ENCODE results near the gene PA2G4. TPM values are rescaled to one million over a fixed set of nuclear protein-coding genes. Genes with fewer than 3 reads are reported as not detected.

PA2G4 gene
- total RNA-seq, 1 donor from 2014 or later = 68.0 TPM

- ATAC-seq (ENCODE audit: poor library complexity) (no peak), DNase-seq (no peak)
- intact Hi-C loops (cut with DNase I) = loop anchor here (2.0 to 5.0 kb wide), 3 partner anchors 38 to 104 kb away; partner anchors contain the start of genes MYL6 and SMARCC2
These were observed 14.5 kb downstream of the PA2G4 start for GRCh38 chr12:56118688-56119357.

- DNase-seq (peak; percentile 65), ATAC-seq (ENCODE audit: poor library complexity) (peak; percentile 51)
- intact Hi-C loops (cut with DNase I) = loop anchor here (2.0 to 5.0 kb wide), 3 partner anchors 38 to 103 kb away; partner anchors contain the start of genes MYL6 and SMARCC2
These were observed 15.0 kb downstream of the PA2G4 start for GRCh38 chr12:56119361-56119796.

- intact Hi-C loops (cut with DNase I) = no loop called here
- peak; percentile 49 for DNase-seq
- ATAC-seq (ENCODE audit: poor library complexity) = no peak
These were observed 15.9 kb downstream of the PA2G4 start for GRCh38 chr12:56120158-56120846.

DNA sequence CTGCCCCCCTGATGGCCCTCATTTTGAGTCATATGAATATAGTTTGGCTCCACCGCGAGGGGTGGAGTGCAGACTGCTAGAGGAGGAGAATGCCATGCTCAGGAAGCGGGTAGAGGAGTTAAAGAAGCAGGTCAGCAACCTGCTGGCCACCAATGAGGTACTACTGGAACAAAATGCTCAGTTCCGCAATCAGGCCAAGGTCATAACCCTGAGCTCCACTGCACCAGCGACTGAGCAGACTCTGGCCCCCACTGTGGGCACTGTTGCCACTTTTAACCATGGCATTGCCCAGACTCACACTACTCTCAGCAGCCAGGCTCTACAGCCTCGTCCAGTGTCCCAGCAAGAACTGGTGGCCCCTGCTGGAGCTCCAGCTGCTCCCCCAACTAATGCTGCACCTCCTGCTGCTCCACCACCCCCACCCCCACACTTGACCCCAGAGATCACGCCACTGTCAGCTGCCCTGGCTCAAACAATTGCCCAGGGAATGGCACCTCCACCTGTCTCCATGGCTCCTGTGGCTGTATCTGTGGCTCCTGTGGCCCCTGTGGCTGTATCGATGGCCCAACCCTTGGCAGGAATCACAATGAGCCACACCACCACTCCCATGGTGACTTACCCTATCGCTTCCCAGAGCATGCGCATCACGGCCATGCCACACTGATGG lies 17.0 kb downstream of the PA2G4 start:
- intact Hi-C loops (cut with DNase I) = no loop called here
- no peak for ATAC-seq (ENCODE audit: poor library complexity)
- no peak for DNase-seq

GRCh38 chr12:56122637-56123036 lies 18.3 kb downstream of the PA2G4 start:
- no peak for DNase-seq
- intact Hi-C loops (cut with DNase I) = no loop called here
- no peak for ATAC-seq (ENCODE audit: poor library complexity)

GRCh38 chr12:56124133-56124532 lies 19.8 kb downstream of the PA2G4 start:
- intact Hi-C loops (cut with DNase I) = no loop called here
- no peak for ATAC-seq (ENCODE audit: poor library complexity)

DNA sequence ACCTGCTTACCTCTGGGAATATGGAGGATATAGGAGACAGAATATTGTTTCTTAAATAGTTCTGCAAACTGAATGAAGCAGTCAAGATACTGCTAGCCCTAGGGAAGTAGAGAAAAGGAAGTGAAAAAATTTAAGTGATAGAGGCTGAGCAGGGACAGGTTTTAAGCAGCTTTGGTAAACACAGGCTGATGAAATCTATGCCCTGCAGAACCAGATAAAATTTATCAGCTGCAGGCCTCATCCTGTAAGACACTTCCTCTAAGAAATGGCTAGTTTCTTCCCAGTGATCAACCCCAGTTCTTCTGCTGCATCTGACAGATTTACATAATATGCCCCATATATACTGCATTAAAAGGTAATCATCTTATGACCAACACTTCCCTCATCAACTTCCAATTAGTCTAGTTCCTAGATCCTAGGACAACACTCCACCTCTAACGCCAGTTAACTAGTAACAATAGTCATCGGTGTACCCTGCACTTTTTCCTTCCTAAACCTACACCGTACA lies 22.4 kb downstream of the PA2G4 start:
- ATAC-seq (ENCODE audit: poor library complexity) (no peak), DNase-seq (no peak)
- intact Hi-C loops (cut with DNase I) = loop anchor here (2.0 kb wide), 1 partner anchor 32 kb away; the partner anchor contains the start of gene MYL6

More at GRCh38 chr12:56124133-56124532, 19.8 kb downstream of the PA2G4 start:
- DNase-seq = no peak

DNA sequence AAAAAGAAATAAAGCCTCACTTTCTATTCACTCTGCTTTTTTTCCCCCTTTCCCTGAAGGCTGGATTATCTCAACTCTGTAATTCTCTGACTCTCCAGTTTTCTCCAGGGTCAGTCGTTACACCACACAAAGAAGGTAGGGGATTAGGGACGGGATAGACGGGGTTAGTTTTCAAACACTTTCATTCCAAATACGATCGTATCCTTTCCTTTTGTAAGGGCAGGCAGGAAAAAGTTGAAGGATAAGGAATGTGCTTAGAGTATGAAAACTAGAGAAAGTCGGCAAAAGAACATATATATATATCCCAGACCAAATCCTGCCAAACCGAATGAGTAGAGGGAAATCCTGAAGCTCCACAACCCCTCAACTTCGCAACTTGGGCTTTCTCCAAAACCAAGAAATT lies 23.1 kb downstream of the PA2G4 start:
- DNase-seq (no peak), ATAC-seq (ENCODE audit: poor library complexity) (no peak)
- intact Hi-C loops (cut with DNase I) = loop anchor here (2.0 kb wide), 1 partner anchor 31 kb away; the partner anchor contains the start of gene MYL6

DNA sequence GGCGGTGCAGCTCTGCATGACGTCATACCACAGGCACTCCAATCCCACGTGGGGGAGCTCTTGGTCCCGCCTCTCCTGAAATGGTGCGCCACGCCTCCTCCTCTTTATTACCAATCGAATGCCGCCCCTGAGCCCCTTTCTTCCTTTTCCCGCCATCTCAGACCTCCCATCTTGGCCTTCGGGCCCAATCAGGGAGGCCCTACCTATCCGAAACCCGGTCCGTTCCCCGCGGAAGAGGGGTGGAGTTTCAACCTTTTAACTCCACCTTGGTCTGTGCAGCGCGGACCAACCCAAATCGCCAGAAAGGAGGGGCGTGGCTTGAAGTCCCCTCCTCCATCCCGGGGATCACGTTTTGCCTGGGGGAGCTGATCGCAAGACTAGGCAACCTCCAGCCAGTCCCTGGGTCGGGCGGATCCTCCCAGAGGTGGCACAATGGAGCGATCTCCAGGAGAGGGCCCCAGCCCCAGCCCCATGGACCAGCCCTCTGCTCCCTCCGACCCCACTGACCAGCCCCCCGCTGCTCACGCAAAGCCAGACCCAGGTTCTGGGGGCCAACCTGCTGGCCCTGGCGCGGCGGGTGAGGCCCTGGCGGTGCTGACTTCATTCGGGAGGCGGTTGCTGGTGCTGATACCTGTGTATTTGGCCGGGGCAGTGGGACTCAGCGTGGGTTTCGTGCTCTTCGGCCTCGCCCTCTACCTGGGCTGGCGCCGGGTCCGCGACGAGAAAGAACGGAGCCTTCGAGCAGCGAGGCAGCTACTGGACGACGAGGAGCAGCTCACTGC lies 23.7 kb downstream of the PA2G4 start, which contains the start of gene ESYT1:
Gene ESYT1, plus strand, starts transcription at position 380 of the 782 bp plus-strand sequence. Its CDS starts 53 bp downstream, at position 433.
- peak; percentile 94 for ATAC-seq (ENCODE audit: poor library complexity)
- peak; percentile 98 for DNase-seq
- intact Hi-C loops (cut with DNase I) = loop anchor here (2.0 kb wide), 1 partner anchor 31 kb away; the partner anchor contains the start of gene MYL6

- DNase-seq = no peak
- intact Hi-C loops (cut with DNase I) = no loop called here
- peak; percentile 14 for ATAC-seq (ENCODE audit: poor library complexity)
These were observed 24.4 kb downstream of the PA2G4 start for GRCh38 chr12:56128670-56129205.

- intact Hi-C loops (cut with DNase I) = no loop called here
These were observed 25.0 kb downstream of the PA2G4 start for GRCh38 chr12:56129206-56129941.

GRCh38 chr12:56129942-56130495 lies 25.7 kb downstream of the PA2G4 start:
- DNase-seq = no peak
- no peak for ATAC-seq (ENCODE audit: poor library complexity)
- intact Hi-C loops (cut with DNase I) = no loop called here

More at GRCh38 chr12:56129206-56129941, 25.0 kb downstream of the PA2G4 start:
- DNase-seq (peak; percentile 81), ATAC-seq (ENCODE audit: poor library complexity) (peak; percentile 54)

- DNase-seq (no peak), ATAC-seq (ENCODE audit: poor library complexity) (no peak)
- intact Hi-C loops (cut with DNase I) = no loop called here
These were observed 26.5 kb downstream of the PA2G4 start for GRCh38 chr12:56130876-56131275.

GRCh38 chr12:56134897-56135296 lies 30.5 kb downstream of the PA2G4 start:
- no peak for DNase-seq
- ATAC-seq (ENCODE audit: poor library complexity) = no peak
- intact Hi-C loops (cut with DNase I) = no loop called here

GRCh38 chr12:56137853-56138571 lies 33.7 kb downstream of the PA2G4 start:
- intact Hi-C loops (cut with DNase I) = no loop called here
- ATAC-seq (ENCODE audit: poor library complexity) = no peak
- no peak for DNase-seq
